ENCODE data around the gene AP1B1. TPM values are rescaled to one million over a fixed set of nuclear protein-coding genes. Genes with fewer than 3 reads are reported as not detected.

The AP1B1 gene
- polyA plus RNA-seq, 1 donor (not counting 4 experiments of a cell fraction or from before 2014, with no cell fraction given) = 55.3 TPM

- no peak within 1 kb of the TSS for H3K9ac ChIP-seq (ENCODE audit: control insufficient read depth, extremely low read depth, insufficient read depth, low read length)
- peak within 1 kb of the TSS in 2 of 3 experiments; percentile 22 to 38 for H3K4me3 ChIP-seq (ENCODE audit: control insufficient read depth in 2 of 3, extremely low read depth in 1 of 3, insufficient read depth in 2 of 3, low read depth in 1 of 3, low read length in 3 of 3)
- H3K9me1 ChIP-seq (ENCODE audit: control insufficient read depth, extremely low read depth, insufficient read depth, low read length) = no peaks in the 10 kb centered on the region
- DNase-seq (ENCODE audit: low read depth, low spot score) (no peak), FAIRE-seq (no peak)
- H3K4me2 ChIP-seq (ENCODE audit: control insufficient read depth, extremely low read depth, insufficient read depth, low read depth, low read length) = peak within 1 kb of the TSS; percentile 48
- H3K36me3 ChIP-seq (ENCODE audit: control insufficient read depth in 2 of 2, extremely low read depth in 1 of 2, insufficient read depth in 2 of 2, low read length in 2 of 2) = peaks cover 5 to 10% of the 10 kb centered on the region in 2 experiments
- TF ChIP-seq EZH2 (IDR thresholded peaks at IDR 0.05; ENCODE audit: low read length) (no peak), CTCF (optimal IDR thresholded peaks at IDR 0.05 in 1 of 3, IDR thresholded peaks at IDR 0.05 in 1 of 3, conservative IDR thresholded peaks at IDR 0.05 in 1 of 3; ENCODE audit: extremely low read depth in 1 of 3, insufficient read depth in 2 of 3, low read length in 3 of 3) (no peak)
- no peaks in the 10 kb centered on the region for H3K9me3 ChIP-seq (ENCODE audit: control insufficient read depth, low read depth, low read length)
- H3K27me3 ChIP-seq (ENCODE audit: control insufficient read depth, extremely low read depth, insufficient read depth, low read length) = peaks cover 42% of the 10 kb centered on the region
- H2AFZ ChIP-seq (ENCODE audit: control insufficient read depth, low read length) = no peak within 1 kb of the TSS
- H3K4me1 ChIP-seq (ENCODE audit: control insufficient read depth, extremely low read depth, insufficient read depth, low read length) = peaks cover 16% of the 10 kb centered on the region
- peaks cover 6% of the 10 kb centered on the region for H4K20me1 ChIP-seq (ENCODE audit: control insufficient read depth, extremely low read depth, insufficient read depth, low read length)
- H3K79me2 ChIP-seq (ENCODE audit: control insufficient read depth, insufficient read depth, low read length) = peaks cover under 1% of the 10 kb centered on the region
- no peak within 1 kb of the TSS for H3K27ac ChIP-seq (ENCODE audit: control insufficient read depth, insufficient read depth, low read length)
- dilution Hi-C loops (cut with MboI; ENCODE audit: extremely low pct_ligation_motif_present, low sequenced_read_pairs) = no loop called here
These were observed 72.9 kb downstream of the AP1B1 start, which contains the start of gene RASL10A for GRCh38 chr22:29315286-29316140. Gene RASL10A, minus strand, starts transcription at chr22:29315697. Its CDS starts 451 bp downstream, at chr22:29315246.

GRCh38 chr22:29314537-29315285 is 73.7 kb downstream of the AP1B1 start:
- dilution Hi-C loops (cut with MboI; ENCODE audit: extremely low pct_ligation_motif_present, low sequenced_read_pairs) = no loop called here
- peaks cover 22% of the 10 kb centered on the region for H3K4me1 ChIP-seq (ENCODE audit: control insufficient read depth, extremely low read depth, insufficient read depth, low read length)
- TF ChIP-seq EZH2 (IDR thresholded peaks at IDR 0.05; ENCODE audit: low read length) = peak; percentile 70
- TF ChIP-seq CTCF (optimal IDR thresholded peaks at IDR 0.05 in 1 of 3, IDR thresholded peaks at IDR 0.05 in 1 of 3, conservative IDR thresholded peaks at IDR 0.05 in 1 of 3; ENCODE audit: extremely low read depth in 1 of 3, insufficient read depth in 2 of 3, low read length in 3 of 3) = no peak
- no peak overlapping the region for H3K9ac ChIP-seq (ENCODE audit: control insufficient read depth, extremely low read depth, insufficient read depth, low read length)
- FAIRE-seq (no peak), DNase-seq (ENCODE audit: low read depth, low spot score) (no peak)
- H4K20me1 ChIP-seq (ENCODE audit: control insufficient read depth, extremely low read depth, insufficient read depth, low read length) = peaks cover 7% of the 10 kb centered on the region
- peaks cover 42% of the 10 kb centered on the region for H3K27me3 ChIP-seq (ENCODE audit: control insufficient read depth, extremely low read depth, insufficient read depth, low read length)
- H3K36me3 ChIP-seq (ENCODE audit: control insufficient read depth in 2 of 2, extremely low read depth in 1 of 2, insufficient read depth in 2 of 2, low read length in 2 of 2) = peaks cover 5 to 15% of the 10 kb centered on the region in 2 experiments
- no peaks in the 10 kb centered on the region for H3K9me1 ChIP-seq (ENCODE audit: control insufficient read depth, extremely low read depth, insufficient read depth, low read length)
- no peak overlapping the region for H3K27ac ChIP-seq (ENCODE audit: control insufficient read depth, insufficient read depth, low read length)
- no peaks in the 10 kb centered on the region for H3K9me3 ChIP-seq (ENCODE audit: control insufficient read depth, low read depth, low read length)
- no peak overlapping the region for H2AFZ ChIP-seq (ENCODE audit: control insufficient read depth, low read length)
- peaks cover 6% of the 10 kb centered on the region for H3K79me2 ChIP-seq (ENCODE audit: control insufficient read depth, insufficient read depth, low read length)
- H3K4me2 ChIP-seq (ENCODE audit: control insufficient read depth, extremely low read depth, insufficient read depth, low read depth, low read length) = peak overlapping the region; percentile 48
- peak overlapping the region in 2 of 3 experiments; percentile 22 to 38 for H3K4me3 ChIP-seq (ENCODE audit: control insufficient read depth in 2 of 3, extremely low read depth in 1 of 3, insufficient read depth in 2 of 3, low read depth in 1 of 3, low read length in 3 of 3)

All from keratinocyte (primary cell).